RWPE2 (cell line): ENCODE data around the gene CCL3.

ENCODE experiments used
- ATAC-seq: fragments of 200-7000 bp; cut with Tn5 transposase; 3 replicates; pipeline ENCODE4 v1.9.1; 2021; ENCODE audit warnings: low read depth
- DNase-seq: peaks from one replicate; pipeline ENCODE4 v3.0.0-alpha.2; 2020; ENCODE audit warnings: low spot score
- H3K27ac ChIP-seq: fragments of 450-650 bp; 2 replicates; pipeline ENCODE4 v1.5.1; 2017; ENCODE audit warnings: mild to moderate bottlenecking; ENCODE audit not compliant: poor library complexity, severe bottlenecking
- H3K27me3 ChIP-seq: fragments of 250-450 bp; sonication (Bioruptor Pico); 2 replicates; pipeline ENCODE4 v1.5.1; 2021; ENCODE audit warnings: mild to moderate bottlenecking, moderate library complexity; ENCODE audit not compliant: insufficient read depth, poor library complexity, severe bottlenecking
- H3K36me3 ChIP-seq: fragments of 250-450 bp; sonication (Bioruptor Pico); 2 replicates; pipeline ENCODE4 v1.5.1; 2020; ENCODE audit warnings: low read depth, mild to moderate bottlenecking, moderate library complexity
- H3K4me1 ChIP-seq: fragments of 250-450 bp; sonication (Bioruptor Pico); 2 replicates; pipeline ENCODE4 v1.5.1; 2021; ENCODE audit warnings: mild to moderate bottlenecking, moderate library complexity; ENCODE audit not compliant: insufficient read depth, poor library complexity, severe bottlenecking
- H3K4me3 ChIP-seq: fragments of 250-450 bp; sonication (Bioruptor Pico); 2 replicates; pipeline ENCODE4 v1.5.1; 2021; ENCODE audit warnings: mild to moderate bottlenecking, moderate library complexity; ENCODE audit not compliant: severe bottlenecking
- H3K9me3 ChIP-seq: fragments of 250-450 bp; sonication (Bioruptor Pico); 2 replicates; pipeline ENCODE4 v1.5.1; 2021; ENCODE audit warnings: mild to moderate bottlenecking, moderate library complexity; ENCODE audit not compliant: severe bottlenecking
- TF ChIP-seq, protein P1 (sequence below): fragments of 450-650 bp; IDR thresholded peaks from one replicate; pipeline ENCODE4 v1.5.1; 2017; ENCODE audit warnings: mild to moderate bottlenecking, moderate library complexity; ENCODE audit not compliant: poor library complexity, severe bottlenecking

The CCL3 gene

GRCh38 chr17:36089888-36090836 is at the start of gene CCL3:
Gene CCL3, minus strand, starts transcription at chr17:36090143. Its CDS starts 85 bp downstream, at chr17:36090058.
- no peak within 1 kb of the TSS for H3K27ac ChIP-seq
- ATAC-seq (no peak), DNase-seq (no peak)
- H3K36me3 ChIP-seq, result no peaks in the 10 kb centered on the region
- H3K9me3 ChIP-seq, result no peaks in the 10 kb centered on the region
- H3K4me3 ChIP-seq, result no peak within 1 kb of the TSS
- peaks cover 19% of the 10 kb centered on the region for H3K27me3 ChIP-seq
- no peaks in the 10 kb centered on the region for H3K4me1 ChIP-seq
- TF ChIP-seq, protein P1, sequence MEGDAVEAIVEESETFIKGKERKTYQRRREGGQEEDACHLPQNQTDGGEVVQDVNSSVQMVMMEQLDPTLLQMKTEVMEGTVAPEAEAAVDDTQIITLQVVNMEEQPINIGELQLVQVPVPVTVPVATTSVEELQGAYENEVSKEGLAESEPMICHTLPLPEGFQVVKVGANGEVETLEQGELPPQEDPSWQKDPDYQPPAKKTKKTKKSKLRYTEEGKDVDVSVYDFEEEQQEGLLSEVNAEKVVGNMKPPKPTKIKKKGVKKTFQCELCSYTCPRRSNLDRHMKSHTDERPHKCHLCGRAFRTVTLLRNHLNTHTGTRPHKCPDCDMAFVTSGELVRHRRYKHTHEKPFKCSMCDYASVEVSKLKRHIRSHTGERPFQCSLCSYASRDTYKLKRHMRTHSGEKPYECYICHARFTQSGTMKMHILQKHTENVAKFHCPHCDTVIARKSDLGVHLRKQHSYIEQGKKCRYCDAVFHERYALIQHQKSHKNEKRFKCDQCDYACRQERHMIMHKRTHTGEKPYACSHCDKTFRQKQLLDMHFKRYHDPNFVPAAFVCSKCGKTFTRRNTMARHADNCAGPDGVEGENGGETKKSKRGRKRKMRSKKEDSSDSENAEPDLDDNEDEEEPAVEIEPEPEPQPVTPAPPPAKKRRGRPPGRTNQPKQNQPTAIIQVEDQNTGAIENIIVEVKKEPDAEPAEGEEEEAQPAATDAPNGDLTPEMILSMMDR, result no peak

GRCh38 chr17:36136439-36136838 is 46.5 kb upstream of the CCL3 start:
- DNase-seq (no peak), ATAC-seq (no peak)
- no peaks in the 10 kb centered on the region for H3K4me1 ChIP-seq
- no peak overlapping the region for H3K27ac ChIP-seq
- no peak overlapping the region for H3K4me3 ChIP-seq
- no peaks in the 10 kb centered on the region for H3K9me3 ChIP-seq
- TF ChIP-seq, protein P1, result no peak
- peaks cover 9% of the 10 kb centered on the region for H3K27me3 ChIP-seq
- no peaks in the 10 kb centered on the region for H3K36me3 ChIP-seq

DNA sequence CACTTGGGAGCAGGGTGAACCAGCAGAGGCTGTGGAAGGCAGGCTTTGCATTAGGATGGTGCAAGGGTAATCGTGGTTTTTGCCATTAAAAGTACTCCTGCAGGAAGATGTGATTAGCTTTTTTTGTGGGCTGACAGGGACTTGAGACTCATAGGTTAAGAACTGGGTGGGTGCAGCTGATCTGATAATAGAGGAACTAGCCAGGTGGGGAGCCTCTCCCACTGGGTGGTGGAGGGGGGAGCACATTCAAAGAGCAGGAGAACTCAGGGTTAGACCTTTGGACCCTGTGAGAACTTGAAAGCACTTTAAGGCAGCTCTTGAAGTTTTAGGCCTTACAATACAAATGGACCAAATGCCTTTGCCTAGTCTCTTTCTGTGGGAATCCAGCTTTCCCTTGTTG is 46.1 kb upstream of the CCL3 start:
- DNase-seq (no peak), ATAC-seq (no peak)
- TF ChIP-seq, protein P1, result no peak
- H3K4me1 ChIP-seq, result no peaks in the 10 kb centered on the region
- no peaks in the 10 kb centered on the region for H3K36me3 ChIP-seq
- H3K27ac ChIP-seq, result no peak overlapping the region
- H3K4me3 ChIP-seq, result no peak overlapping the region
- H3K27me3 ChIP-seq, result peaks cover 9% of the 10 kb centered on the region
- no peaks in the 10 kb centered on the region for H3K9me3 ChIP-seq

- Histone ChIP-seq H3K9me3 (no peaks in the 10 kb centered on the region), H3K4me1 (no peaks in the 10 kb centered on the region), H3K4me3 (no peak overlapping the region), H3K27ac (no peak overlapping the region), H3K36me3 (no peaks in the 10 kb centered on the region), H3K27me3 (peaks cover 9% of the 10 kb centered on the region)
- ATAC-seq (no peak), DNase-seq (no peak)
- TF ChIP-seq, protein P1, result no peak
Observed at GRCh38 chr17:36135465-36135864, 45.5 kb upstream of the CCL3 start.
